A549 (cell line): Measurements from ENCODE around the gene KRT13.

Source experiments
- HOXA7 ChIP-seq: fragments of 250-450 bp; sonication (Bioruptor Pico); IDR thresholded peaks from 2 replicates; pipeline ENCODE4 v1.5.0; 2020; ENCODE audit warnings: mild to moderate bottlenecking, moderate library complexity
- POLR2A ChIP-seq: IDR thresholded peaks from 2 replicates; pipeline ENCODE4 v1.6.1; 2012; ENCODE audit warnings: mild to moderate bottlenecking, low read length

DNA sequence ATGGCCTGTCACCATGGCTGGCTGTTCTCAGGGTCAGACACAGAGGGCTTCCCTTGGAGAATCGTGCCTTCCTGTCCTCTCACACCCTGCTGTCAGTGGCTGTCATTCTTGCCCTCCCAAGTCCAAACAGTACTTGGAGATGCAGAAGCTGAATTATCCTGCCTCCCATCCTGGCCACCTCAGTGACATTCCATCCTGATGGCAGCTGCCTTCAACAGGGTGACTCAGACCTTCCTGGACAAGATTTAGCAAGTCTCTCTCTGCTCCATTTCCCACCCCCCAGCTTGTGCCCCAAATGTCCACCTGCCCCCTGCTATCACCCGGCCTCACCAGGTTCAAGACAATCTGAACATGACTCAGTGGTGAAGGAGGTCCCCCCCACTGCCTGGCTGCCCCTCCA, 10.9 kb downstream of the KRT13 start:
- TF ChIP-seq HOXA7 (CRISPR knock-in tag): no peak
- no peak for TF ChIP-seq POLR2A
